ENCODE data around the gene ROR1. TPM values are rescaled to one million over a fixed set of nuclear protein-coding genes. Genes with fewer than 3 reads are reported as not detected.

The ROR1 gene
- total RNA-seq, 1 experiment from 2014 or later = 19.0 TPM

GRCh38 chr1:63884486-63884885, 110.7 kb downstream of the ROR1 start:
- H3K36me3 ChIP-seq (ENCODE audit: low read depth) = no peaks in the 10 kb centered on the region
- no peaks in the 10 kb centered on the region for H3K9me2 ChIP-seq (ENCODE audit: insufficient read depth)
- H3K27me3 ChIP-seq (ENCODE audit: insufficient read depth, low read depth) = no peaks in the 10 kb centered on the region
- no peak for DNase-seq
- intact Hi-C loops (cut with micrococcal nuclease; ENCODE audit: unreplicated experiment) = no loop called here
- H4K20me1 ChIP-seq (ENCODE audit: insufficient read depth) = no peaks in the 10 kb centered on the region
- H3K79me2 ChIP-seq (ENCODE audit: low read depth) = peaks cover 54% of the 10 kb centered on the region
- no peaks in the 10 kb centered on the region for H3K9me3 ChIP-seq (ENCODE audit: insufficient read depth, low read depth)
- no peak overlapping the region for H3K4me3 ChIP-seq
- CTCF ChIA-PET = interaction anchor here (0.6 kb wide), 1 partner anchor 298 kb away, joined by 3 read pairs; no protein-coding TSS in a partner anchor
- TF ChIP-seq CTCF (conservative IDR thresholded peaks at IDR 0.05) (no peak), EZH2 (IDR thresholded peaks at IDR 0.05; ENCODE audit: low read depth) (no peak)
- POLR2A ChIA-PET (ENCODE audit: unreplicated experiment) = no interaction called here
- 0 out of 2 replicates have a peak, but pooled peaks cover 3% of the 10 kb centered on the region for H3F3A ChIP-seq (ENCODE audit: insufficient read depth, low read depth)
- peaks cover 8% of the 10 kb centered on the region for H3K4me1 ChIP-seq (replicated peaks; ENCODE audit: insufficient read depth)
- BruUV-seq (replicated peaks) = no TSS peak
- H2AFZ ChIP-seq = no peak overlapping the region
- H3K27ac ChIP-seq = no peak overlapping the region
- no peak overlapping the region for H3K4me2 ChIP-seq

- no peak overlapping the region for H2AFZ ChIP-seq
- ChIA-PET POLR2A (ENCODE audit: unreplicated experiment) (no interaction called here), CTCF (no interaction called here)
- DNase-seq = no peak
- H3K9me3 ChIP-seq (ENCODE audit: insufficient read depth, low read depth) = 0 out of 2 replicates have a peak, but pooled peaks cover 4% of the 10 kb centered on the region
- H4K20me1 ChIP-seq (ENCODE audit: insufficient read depth) = no peaks in the 10 kb centered on the region
- H3K9me2 ChIP-seq (ENCODE audit: insufficient read depth) = no peaks in the 10 kb centered on the region
- H3K4me1 ChIP-seq (replicated peaks; ENCODE audit: insufficient read depth) = peaks cover 4% of the 10 kb centered on the region; the same call in 1 of the 2 replicates
- H3K79me2 ChIP-seq (ENCODE audit: low read depth) = peaks cover 47% of the 10 kb centered on the region
- no peak overlapping the region for H3K4me3 ChIP-seq
- H3K4me2 ChIP-seq = no peak overlapping the region
- no peak for TF ChIP-seq EZH2 (IDR thresholded peaks at IDR 0.05; ENCODE audit: low read depth)
- no TSS peak for BruUV-seq (replicated peaks)
- H3F3A ChIP-seq (ENCODE audit: insufficient read depth, low read depth) = 0 out of 2 replicates have a peak, but pooled peaks cover 3% of the 10 kb centered on the region
- no peak overlapping the region for H3K27ac ChIP-seq
- no peaks in the 10 kb centered on the region for H3K36me3 ChIP-seq (ENCODE audit: low read depth)
- H3K27me3 ChIP-seq (ENCODE audit: insufficient read depth, low read depth) = no peaks in the 10 kb centered on the region
- intact Hi-C loops (cut with micrococcal nuclease; ENCODE audit: unreplicated experiment) = no loop called here
These were observed 112.1 kb downstream of the ROR1 start for GRCh38 chr1:63885899-63886298.

- Histone ChIP-seq H3K4me1 (replicated peaks; ENCODE audit: insufficient read depth) (peaks cover 4% of the 10 kb centered on the region; the same call in 1 of the 2 replicates), H3K79me2 (ENCODE audit: low read depth) (peaks cover 47% of the 10 kb centered on the region), H3K4me2 (no peak overlapping the region), H3F3A (ENCODE audit: insufficient read depth, low read depth) (0 out of 2 replicates have a peak, but pooled peaks cover 3% of the 10 kb centered on the region), H3K36me3 (ENCODE audit: low read depth) (no peaks in the 10 kb centered on the region), H4K20me1 (ENCODE audit: insufficient read depth) (no peaks in the 10 kb centered on the region), H3K9me3 (ENCODE audit: insufficient read depth, low read depth) (0 out of 2 replicates have a peak, but pooled peaks cover 4% of the 10 kb centered on the region), H3K4me3 (no peak overlapping the region), H2AFZ (no peak overlapping the region), H3K27me3 (ENCODE audit: insufficient read depth, low read depth) (no peaks in the 10 kb centered on the region), H3K27ac (no peak overlapping the region), H3K9me2 (ENCODE audit: insufficient read depth) (no peaks in the 10 kb centered on the region)
- TF ChIP-seq EZH2 (IDR thresholded peaks at IDR 0.05; ENCODE audit: low read depth) = no peak
- no peak for TF ChIP-seq CTCF (conservative IDR thresholded peaks at IDR 0.05)
- ChIA-PET POLR2A (ENCODE audit: unreplicated experiment) (no interaction called here), CTCF (no interaction called here)
- intact Hi-C loops (cut with micrococcal nuclease; ENCODE audit: unreplicated experiment) = no loop called here
- DNase-seq = no peak
- BruUV-seq (replicated peaks) = no TSS peak
These were observed 112.5 kb downstream of the ROR1 start for GRCh38 chr1:63886340-63886739.

GRCh38 chr1:63887809-63888208, 114.0 kb downstream of the ROR1 start:
- CTCF ChIA-PET = no interaction called here
- Histone ChIP-seq H3K27me3 (ENCODE audit: insufficient read depth, low read depth) (no peaks in the 10 kb centered on the region), H2AFZ (no peak overlapping the region), H3K36me3 (ENCODE audit: low read depth) (no peaks in the 10 kb centered on the region), H3K79me2 (ENCODE audit: low read depth) (peaks cover 45% of the 10 kb centered on the region; the same call in 1 of the 2 replicates), H4K20me1 (ENCODE audit: insufficient read depth) (no peaks in the 10 kb centered on the region), H3K4me1 (replicated peaks; ENCODE audit: insufficient read depth) (peaks cover 15% of the 10 kb centered on the region), H3K27ac (no peak overlapping the region), H3K9me3 (ENCODE audit: insufficient read depth, low read depth) (0 out of 2 replicates have a peak, but pooled peaks cover 4% of the 10 kb centered on the region), H3K4me3 (no peak overlapping the region), H3K9me2 (ENCODE audit: insufficient read depth) (no peaks in the 10 kb centered on the region), H3K4me2 (no peak overlapping the region), H3F3A (ENCODE audit: insufficient read depth, low read depth) (peaks cover 12% of the 10 kb centered on the region; the same call in 1 of the 2 replicates)
- POLR2A ChIA-PET (ENCODE audit: unreplicated experiment) = no interaction called here
- no TSS peak for BruUV-seq (replicated peaks)
- TF ChIP-seq EZH2 (IDR thresholded peaks at IDR 0.05; ENCODE audit: low read depth) (no peak), CTCF (conservative IDR thresholded peaks at IDR 0.05) (no peak)
- intact Hi-C loops (cut with micrococcal nuclease; ENCODE audit: unreplicated experiment) = no loop called here
- no peak for DNase-seq
